ENCODE data around the gene MGAT5B. TPM values are rescaled to one million over a fixed set of nuclear protein-coding genes. Genes with fewer than 3 reads are reported as not detected.

Gene MGAT5B
- total RNA-seq, 1 donor from 2014 or later: 6.3 TPM

DNA sequence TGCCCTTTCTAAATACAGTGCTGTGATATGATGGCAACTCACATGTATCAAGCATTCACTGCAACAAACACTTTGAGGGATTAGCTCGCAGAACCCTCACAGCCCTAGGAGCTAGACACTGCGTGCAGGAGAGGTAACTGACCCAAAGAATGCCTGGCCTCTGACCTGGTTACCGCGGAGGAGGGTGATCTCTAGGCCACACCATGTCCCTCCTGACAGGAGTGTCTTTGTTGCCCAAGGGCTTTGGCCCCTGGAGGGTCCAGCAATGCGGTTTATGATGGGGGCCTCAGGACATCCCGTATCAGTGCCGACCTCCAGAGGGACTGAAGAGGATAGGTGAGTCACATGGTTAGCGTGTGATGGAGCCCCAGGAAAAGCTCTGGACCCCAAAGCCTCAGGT is 130.6 kb downstream of the MGAT5B start:
- Mint-ChIP-seq H3K27ac (ENCODE audit: unreplicated experiment) (no peak overlapping the region), H3K27me3 (ENCODE audit: low read depth, unreplicated experiment) (peaks cover 4% of the 10 kb centered on the region), H3K4me1 (ENCODE audit: low read depth, unreplicated experiment) (peaks cover 33% of the 10 kb centered on the region), H3K36me3 (ENCODE audit: low read depth, unreplicated experiment) (no peaks in the 10 kb centered on the region), H3K9me3 (ENCODE audit: unreplicated experiment) (no peaks in the 10 kb centered on the region), H3K4me3 (ENCODE audit: unreplicated experiment) (no peak overlapping the region)
- FAIRE-seq (no peak), DNase-seq (ENCODE audit: low read depth) (no peak)
- Histone ChIP-seq H3K4me3 (ENCODE audit: insufficient read depth, low read depth, low read length) (no peak overlapping the region), H3K9me3 (ENCODE audit: insufficient read depth, low read depth, low read length) (no peaks in the 10 kb centered on the region), H3K27me3 (ENCODE audit: insufficient read depth, low read length) (no peaks in the 10 kb centered on the region), H4K20me1 (ENCODE audit: insufficient read depth, low read length) (no peaks in the 10 kb centered on the region), H3K36me3 (ENCODE audit: insufficient read depth, low read length) (no peaks in the 10 kb centered on the region), H3K4me2 (ENCODE audit: low read length) (peak overlapping the region; percentile 67), H3K4me1 (ENCODE audit: insufficient read depth, low read length) (peaks cover 31% of the 10 kb centered on the region), H3K9ac (ENCODE audit: low read length) (no peak overlapping the region), H3K79me2 (ENCODE audit: insufficient read depth, low read length) (no peaks in the 10 kb centered on the region), H3K27ac (ENCODE audit: low read depth, low read length) (no peak overlapping the region), H2AFZ (ENCODE audit: low read depth, low read length) (no peak overlapping the region)
- TF ChIP-seq CTCF (IDR thresholded peaks at IDR 0.05; ENCODE audit: insufficient read depth, low read depth, low read length): no peak
- TF ChIP-seq EZH2 (IDR thresholded peaks at IDR 0.05; ENCODE audit: insufficient read depth, low read length): no peak

Other genes starting within 250 kb of the MGAT5B start
- gene ST6GALNAC1, start 224.6 kb upstream of the MGAT5B start, total RNA-seq: not detected in 2 replicates
- 177 and 179 TPM in 2 replicates for gene MXRA7, start 157.4 kb upstream of the MGAT5B start, total RNA-seq
- 45.5 and 47.2 TPM in 2 replicates for gene JMJD6, start 141.8 kb upstream of the MGAT5B start, total RNA-seq
- gene METTL23, start 141.6 kb upstream of the MGAT5B start, total RNA-seq: 24.3 and 26.0 TPM in 2 replicates
- gene SRSF2, start 131.1 kb upstream of the MGAT5B start, total RNA-seq: 143 and 176 TPM in 2 replicates
- 20.1 and 20.9 TPM in 2 replicates for gene MFSD11, start 130.3 kb upstream of the MGAT5B start, total RNA-seq

Data from astrocyte (in vitro differentiated cells and primary cell).